GM12878 (cell line): Measurements from ENCODE around the gene LANCL1. TPM values are rescaled to one million over a fixed set of nuclear protein-coding genes. Genes with fewer than 3 reads are reported as not detected.

Experiments used
- ATAC-seq: fragments of 200-7000 bp; cut with Tn5 transposase; 3 replicates; pipeline ENCODE4 v1.9.1; 2020; ENCODE audit warnings: mild to moderate bottlenecking, moderate library complexity
- BruUV-seq: library from RNA; stranded (reverse); fragments of 400-500 nt; replicated peaks from 2 replicates; lab custom pipeline; 2021; lab: Mats Ljungman, UMichigan
- CTCF ChIA-PET: fragments of 300-600 bp; sonication (Branson Sonifier 250); formaldehyde crosslinking; extraction: SDS; loops from one replicate; lab custom pipeline; 2021; ENCODE audit warnings: inconsistent platforms; lab: Yijun Ruan, JAX
- POLR2A ChIA-PET: fragments of 350-600 bp; formaldehyde crosslinking; extraction: SDS; loops from one replicate; lab custom pipeline; 2021; ENCODE audit warnings: inconsistent platforms; lab: Charles Lee
- RAD21 ChIA-PET: fragments of 300-600 bp; sonication (Branson Sonifier 250); formaldehyde crosslinking; loops from one replicate; lab custom pipeline; 2023; ENCODE audit warnings: antibody characterized with exemption; ENCODE audit not compliant: unreplicated experiment; lab: Charles Lee
- SMC1A ChIA-PET: fragments of 300-600 bp; sonication (Branson Sonifier 250); formaldehyde crosslinking; loops from one replicate; lab custom pipeline; 2023; ENCODE audit not compliant: unreplicated experiment, uncharacterized antibody; lab: Charles Lee
- DNase-seq: peaks from one replicate; pipeline ENCODE4 v3.0.0-alpha.2; 2011; ENCODE audit warnings: low read depth, low spot score
- FAIRE-seq: peaks from 3 replicates; lab custom pipeline; 2011; peaks lifted over from hg19 to GRCh38; lab: Jason Lieb, UNC
- H2AFZ ChIP-seq: 2 replicates; pipeline ENCODE4 v1.6.0; 2011; ENCODE audit warnings: low read depth, low read length, control low read depth; ENCODE audit not compliant: control insufficient read depth
- H3K27ac ChIP-seq: 2 replicates; pipeline ENCODE4 v1.5.1; 2011; ENCODE audit warnings: control low read depth; ENCODE audit not compliant: control insufficient read depth, insufficient read depth
- H3K27me3 ChIP-seq, 2 experiments: replicated peaks in 1 of 2; 2 replicates each; pipeline versions ENCODE4 v1.6.0 to v1.6.1; 2011; ENCODE audit warnings: low read length in 1 of 2; ENCODE audit not compliant: control insufficient read depth in 2 of 2, insufficient read depth in 2 of 2
- H3K36me3 ChIP-seq, 2 experiments: 2 replicates each; pipeline ENCODE4 v1.5.1; 2011; ENCODE audit warnings: low read length in 1 of 2; ENCODE audit not compliant: control insufficient read depth in 2 of 2, insufficient read depth in 2 of 2
- H3K4me1 ChIP-seq: 2 replicates; pipeline ENCODE4 v1.6.1; 2011; ENCODE audit warnings: mild to moderate bottlenecking, low read length, moderate library complexity, mixed read lengths; ENCODE audit not compliant: control insufficient read depth, insufficient read depth
- H3K4me2 ChIP-seq: 2 replicates; pipeline ENCODE4 v1.6.0; 2011; ENCODE audit warnings: control low read depth; ENCODE audit not compliant: control insufficient read depth, insufficient read depth
- H3K4me3 ChIP-seq: fragments of 200-600 bp; sonication (generic); 2 replicates; pipeline ENCODE4 v1.5.1; 2016
- H3K79me2 ChIP-seq: 2 replicates; pipeline ENCODE4 v1.6.0; 2011; ENCODE audit warnings: low read length; ENCODE audit not compliant: control insufficient read depth, insufficient read depth
- H3K9ac ChIP-seq: 2 replicates; pipeline ENCODE4 v1.8.0; 2011; ENCODE audit warnings: low read length, control low read depth, mixed read lengths; ENCODE audit not compliant: control insufficient read depth, insufficient read depth
- H3K9me3 ChIP-seq: replicated peaks from 3 replicates; pipeline ENCODE4 v1.5.1; 2011; ENCODE audit warnings: mild to moderate bottlenecking, low read length; ENCODE audit not compliant: control insufficient read depth, insufficient read depth
- H4K20me1 ChIP-seq: 2 replicates; pipeline ENCODE4 v1.6.0; 2011; ENCODE audit not compliant: control insufficient read depth, insufficient read depth
- ATF2 ChIP-seq: IDR thresholded peaks from 2 replicates; pipeline ENCODE4 v1.6.1; 2012; ENCODE audit warnings: low read length, inconsistent platforms
- BACH1 ChIP-seq: fragments of 450-650 bp; IDR thresholded peaks from 2 replicates; pipeline ENCODE4 v1.6.1; 2017; ENCODE audit warnings: mild to moderate bottlenecking, borderline replicate concordance
- CTCF ChIP-seq, 3 experiments: IDR thresholded peaks in 2 of 3; conservative IDR thresholded peaks in 1 of 3; 2 replicates each; pipeline ENCODE4 v1.5.1; 2011; ENCODE audit warnings: low read depth in 3 of 3, low read length in 3 of 3, mild to moderate bottlenecking in 3 of 3, control low read depth in 2 of 3, moderate library complexity in 2 of 3, inconsistent platforms in 1 of 3, mixed read lengths in 1 of 3; ENCODE audit not compliant: control insufficient read depth in 2 of 3, insufficient read depth in 1 of 3; ENCODE audit errors: extremely low read depth in 1 of 3
- HSF1 ChIP-seq: fragments of 150-350 bp; IDR thresholded peaks from 2 replicates; pipeline ENCODE4 v1.6.1; 2014; ENCODE audit warnings: mild to moderate bottlenecking, low read depth, low read length
- IRF3 ChIP-seq: fragments of 450-650 bp; IDR thresholded peaks from 2 replicates; pipeline ENCODE4 v1.6.1; 2014; ENCODE audit warnings: mild to moderate bottlenecking
- KDM1A ChIP-seq: fragments of 200-600 bp; sonication (generic); IDR thresholded peaks from 2 replicates; pipeline ENCODE4 v1.6.1; 2016; ENCODE audit warnings: borderline replicate concordance
- MLLT1 ChIP-seq: fragments of 450-650 bp; IDR thresholded peaks from 2 replicates; pipeline ENCODE4 v1.6.1; 2016; ENCODE audit warnings: mild to moderate bottlenecking
- PKNOX1 ChIP-seq: fragments of 450-650 bp; IDR thresholded peaks from 2 replicates; pipeline ENCODE4 v1.6.1; 2016; ENCODE audit warnings: mild to moderate bottlenecking
- POLR2A ChIP-seq: IDR thresholded peaks from 2 replicates; pipeline ENCODE4 v1.6.1; 2011; ENCODE audit warnings: low read depth, mild to moderate bottlenecking, low read length
- RAD21 ChIP-seq: IDR thresholded peaks from 2 replicates; pipeline ENCODE4 v1.6.1; 2011; ENCODE audit warnings: mild to moderate bottlenecking, low read depth, low read length, moderate library complexity; ENCODE audit not compliant: insufficient read depth
- RFX5 ChIP-seq: IDR thresholded peaks from 2 replicates; pipeline ENCODE4 v1.6.1; 2011; ENCODE audit warnings: low read depth, low read length, improper control_type of control experiment
- SIX5 ChIP-seq: IDR thresholded peaks from 2 replicates; pipeline ENCODE4 v1.6.1; 2011; ENCODE audit warnings: mild to moderate bottlenecking, low read depth, low read length, moderate library complexity; ENCODE audit not compliant: severe bottlenecking
- SPI1 ChIP-seq: IDR thresholded peaks from 2 replicates; pipeline ENCODE4 v1.6.1; 2011; ENCODE audit warnings: low read depth, mild to moderate bottlenecking, low read length, moderate library complexity, borderline replicate concordance; ENCODE audit not compliant: insufficient read depth
- SREBF1 ChIP-seq: IDR thresholded peaks from 2 replicates; pipeline ENCODE4 v1.6.1; 2012; ENCODE audit warnings: mild to moderate bottlenecking, low read length
- ZNF24 ChIP-seq: fragments of 450-650 bp; IDR thresholded peaks from 2 replicates; pipeline ENCODE4 v1.6.1; 2017; ENCODE audit warnings: antibody characterized with exemption, mild to moderate bottlenecking
- WGBS: methylation state at CpG from one replicate; pipeline ENCODE4 v1.1.6; 2016; ENCODE audit warnings: low lambda C conversion rate; ENCODE audit not compliant: insufficient replicate concordance, insufficient coverage; ENCODE audit errors: missing lambda C conversion rate; 5-methylcytosine and 5-hydroxymethylcytosine counted together
- in situ Hi-C: fragments of 300-500 bp; cut with MboI; formaldehyde crosslinking; loops from 9 replicates; pipeline ENCODE4 v1.14.3; 2018; ENCODE audit warnings: mixed read lengths
- intact Hi-C: fragments of 100-400 bp; cut with micrococcal nuclease; formaldehyde crosslinking; loops from one replicate; pipeline ENCODE4 v1.14.2; 2022; ENCODE audit not compliant: unreplicated experiment
- polyA plus RNA-seq, 11 experiments: library from polyadenylated mRNA; depleted of rRNA in 4 of 11; unstranded in 6 of 11; stranded (reverse) in 5 of 11; fragments of >200 nt; fragmentation: Nextera tagmentation in 4 of 11; fragmentation: Illumina TruSeq in 1 of 11; extraction: Ambion mirVana in 4 of 11; extraction: Trizol in 1 of 11; gene quantifications; 1 replicate in 1 of 11; 2 replicates in 10 of 11; pipeline versions ENCODE4 v1.2.1 to v1.2.3, GENCODE V29; 2011 to 2016; ENCODE audit warnings: inconsistent platforms in 2 of 11, missing spikeins in 2 of 11, low read depth in 1 of 11
- total RNA-seq, 4 experiments: library from RNA; depleted of rRNA in 3 of 4; stranded (reverse); fragments of >200 nt in 3 of 4; fragmentation: Illumina TruSeq in 1 of 4; extraction: Trizol in 1 of 4; gene quantifications; 2 replicates each; pipeline versions ENCODE4 v1.2.1 to v1.2.3, GENCODE V29; 2013 to 2021

LANCL1 gene
- total and polyA plus RNA-seq, 10 of the 15 experiments (the other 5 are each of a cell fraction or from before 2014, with no cell fraction given): 13.6 to 79.1 (median 26.9) TPM

GRCh38 chr2:210445116-210445707 is 31.3 kb downstream of the LANCL1 start:
- no peak for DNase-seq
- POLR2A ChIA-PET: no interaction called here
- FAIRE-seq: peak; percentile 61
- TF ChIP-seq ATF2: no peak
- no peak for TF ChIP-seq RFX5
- TF ChIP-seq IRF3: no peak
- TF ChIP-seq POLR2A: no peak
- TF ChIP-seq SREBF1: no peak
- TF ChIP-seq KDM1A: no peak
- no peak for TF ChIP-seq SIX5
- no peak for TF ChIP-seq HSF1
- peak; percentile 88 for TF ChIP-seq ZNF24
- TF ChIP-seq MLLT1: no peak
- TF ChIP-seq RAD21: peak; percentile 64
- peak; percentile 52 to 62 (median 53) for TF ChIP-seq CTCF (IDR thresholded peaks at IDR 0.05 in 2 of 3, conservative IDR thresholded peaks at IDR 0.05 in 1 of 3; ENCODE audit: control insufficient read depth in 2 of 3, extremely low read depth in 1 of 3, insufficient read depth in 1 of 3, low read depth in 3 of 3, low read length in 3 of 3)
- no peak for TF ChIP-seq PKNOX1
- no peak for TF ChIP-seq BACH1
- no peak for TF ChIP-seq SPI1

More at GRCh38 chr2:210445116-210445707, 31.3 kb downstream of the LANCL1 start:
- no peaks in the 10 kb centered on the region; the same call in 2 of the 3 replicates for H3K9me3 ChIP-seq
- H3K4me3 ChIP-seq: no peak overlapping the region
- H3K27ac ChIP-seq: no peak overlapping the region
- no peak overlapping the region for H3K4me2 ChIP-seq
- BruUV-seq: no TSS peak
- H3K79me2 ChIP-seq: no peaks in the 10 kb centered on the region
- in situ Hi-C loops: no loop called here
- CTCF ChIA-PET: interaction anchor here (1.2 to 8.7 kb wide), 7 partner anchors 11 to 173 kb away, joined by 3 to 42 read pairs (median 5); no protein-coding TSS in a partner anchor
- H3K27me3 ChIP-seq: no peaks in the 10 kb centered on the region
- intact Hi-C loops: loop anchor here (1.0 to 10.0 kb wide), 3 partner anchors 58 to 170 kb away; no protein-coding TSS in a partner anchor
- no peak overlapping the region for H2AFZ ChIP-seq
- peaks cover 5% of the 10 kb centered on the region for H3K4me1 ChIP-seq
- no peaks in the 10 kb centered on the region for H4K20me1 ChIP-seq
- SMC1A ChIA-PET: interaction anchor here (1.6 to 6.3 kb wide), 3 partner anchors 11 to 16 kb away, joined by 4 to 44 read pairs (median 5); no protein-coding TSS in a partner anchor
- RAD21 ChIA-PET: interaction anchor here (1.0 to 3.1 kb wide), 3 partner anchors 8 to 51 kb away, joined by 3 to 11 read pairs (median 4); no protein-coding TSS in a partner anchor
- H3K9ac ChIP-seq: no peak overlapping the region
- 38% methylated on average over 3 of the region's 3 CpGs for WGBS
- peak; percentile 58 for ATAC-seq
- peaks cover 0 to 3% of the 10 kb centered on the region in 2 experiments; a peak in 1 of 4 replicates for H3K36me3 ChIP-seq
